Measurements from ENCODE around the gene CCT6B. TPM values are rescaled to one million over a fixed set of nuclear protein-coding genes. Genes with fewer than 3 reads are reported as not detected.

The CCT6B gene
- total and polyA plus RNA-seq, 2 of the 13 experiments (the other 11 are each of a cell fraction or from before 2014, with no cell fraction given), result 0.41 to 1.4 TPM

DNA sequence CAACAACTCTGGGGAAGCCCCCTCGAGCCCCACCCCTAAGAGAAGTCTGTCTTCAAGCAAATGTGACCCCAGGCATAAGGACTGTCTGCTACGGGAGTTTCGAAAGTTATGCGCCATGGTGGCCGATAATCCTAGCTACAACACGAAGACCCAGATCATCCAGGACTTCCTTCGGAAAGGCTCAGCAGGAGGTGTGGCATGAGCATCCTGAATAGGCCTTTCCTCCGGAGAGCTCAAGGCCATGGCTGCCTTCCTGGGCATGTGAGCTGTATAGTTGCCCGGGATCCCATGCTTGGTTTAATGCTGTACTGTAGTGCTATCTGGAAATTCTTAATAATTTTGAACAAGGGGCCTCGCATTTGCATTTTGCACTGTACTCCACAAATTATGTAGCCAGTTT, 28.2 kb upstream of the CCT6B start:
- in situ Hi-C loops (cut with HindIII; ENCODE audit: extremely low pct_ligation_motif_present, low pct_unique_long_range_greater_than_20kb) (no loop called here), intact Hi-C loops (cut with micrococcal nuclease; ENCODE audit: unreplicated experiment) (no loop called here)
- Histone ChIP-seq H3K9ac (ENCODE audit: insufficient read depth, low read depth, low read length) (no peak overlapping the region), H3K4me2 (ENCODE audit: low read depth, low read length) (no peak overlapping the region), H3K27ac (ENCODE audit: extremely low read length, insufficient read depth, low read length) (no peak overlapping the region), H2AFZ (ENCODE audit: low read length) (no peak overlapping the region), H3K79me2 (ENCODE audit: insufficient read depth, low read length) (peaks cover 2% of the 10 kb centered on the region), H3K4me1 (ENCODE audit: insufficient read depth, low read length) (peaks cover 2% of the 10 kb centered on the region; the same call in 1 of the 2 replicates), H3K4me3 (replicated peaks in 1 of 3; ENCODE audit: insufficient read depth in 1 of 3, low read depth in 2 of 3, low read length in 3 of 3) (no peak overlapping the region), H3K36me3 (replicated peaks in 1 of 2; ENCODE audit: control insufficient read depth in 1 of 2, insufficient read depth in 2 of 2, low read length in 2 of 2) (peaks cover 13 to 73% of the 10 kb centered on the region in 2 experiments), H4K20me1 (ENCODE audit: insufficient read depth, low read length) (no peaks in the 10 kb centered on the region), H3K9me3 (ENCODE audit: low read length) (no peaks in the 10 kb centered on the region), H3K27me3 (ENCODE audit: control insufficient read depth in 1 of 2, insufficient read depth in 2 of 2, low read length in 2 of 2) (no peaks in the 10 kb centered on the region)
- BruUV-seq (replicated peaks), result no TSS peak
- CTCF ChIA-PET (ENCODE audit: low intra/inter-chr PET ratio, low total read pairs), result no interaction called here
- POLR2A ChIA-PET, result no interaction called here
- DNase-seq (ENCODE audit: low spot score) (no peak), ATAC-seq (no peak), FAIRE-seq (no peak)
- no peak for TF ChIP-seq ARNTL (CRISPR knock-in tag; IDR thresholded peaks at IDR 0.05)
- no peak for TF ChIP-seq KMT2A (CRISPR knock-in tag; IDR thresholded peaks at IDR 0.05)
- TF ChIP-seq ZNF619 (CRISPR knock-in tag; IDR thresholded peaks at IDR 0.05), result no peak
- TF ChIP-seq RBM39 (IDR thresholded peaks at IDR 0.05; ENCODE audit: low read depth, low read length, poor library complexity, severe bottlenecking), result no peak
- no peak for TF ChIP-seq ARID2 (CRISPR knock-in tag; IDR thresholded peaks at IDR 0.05; ENCODE audit: borderline replicate concordance)
- no peak for TF ChIP-seq MED8 (CRISPR knock-in tag; IDR thresholded peaks at IDR 0.05; ENCODE audit: insufficient replicate concordance)
- TF ChIP-seq CC2D1A (CRISPR knock-in tag; IDR thresholded peaks at IDR 0.05), result no peak
- no peak for TF ChIP-seq ZNF879 (CRISPR knock-in tag; IDR thresholded peaks at IDR 0.05)
- no peak for TF ChIP-seq SRSF9 (IDR thresholded peaks at IDR 0.05; ENCODE audit: borderline replicate concordance, insufficient read depth, low read depth, low read length, poor library complexity, severe bottlenecking)
- no peak for TF ChIP-seq MYC (CRISPR knock-in tag; IDR thresholded peaks at IDR 0.05; ENCODE audit: borderline replicate concordance)
- WGBS (ENCODE audit: low lambda C conversion rate), result 95% methylated on average over 10 of the region's 10 CpGs

GRCh38 chr17:34988644-34989043, 27.4 kb upstream of the CCT6B start:
- no TSS peak for BruUV-seq (replicated peaks)
- Histone ChIP-seq H3K79me2 (ENCODE audit: insufficient read depth, low read length) (peaks cover 8% of the 10 kb centered on the region), H3K4me3 (replicated peaks in 1 of 3; ENCODE audit: insufficient read depth in 1 of 3, low read depth in 2 of 3, low read length in 3 of 3) (no peak overlapping the region), H3K4me1 (ENCODE audit: insufficient read depth, low read length) (peaks cover 10% of the 10 kb centered on the region), H3K27ac (ENCODE audit: extremely low read length, insufficient read depth, low read length) (no peak overlapping the region), H3K36me3 (replicated peaks in 1 of 2; ENCODE audit: control insufficient read depth in 1 of 2, insufficient read depth in 2 of 2, low read length in 2 of 2) (peaks cover 12 to 72% of the 10 kb centered on the region in 2 experiments), H3K4me2 (ENCODE audit: low read depth, low read length) (no peak overlapping the region), H4K20me1 (ENCODE audit: insufficient read depth, low read length) (no peaks in the 10 kb centered on the region), H2AFZ (ENCODE audit: low read length) (no peak overlapping the region), H3K9me3 (ENCODE audit: low read length) (no peaks in the 10 kb centered on the region), H3K9ac (ENCODE audit: insufficient read depth, low read depth, low read length) (no peak overlapping the region), H3K27me3 (ENCODE audit: control insufficient read depth in 1 of 2, insufficient read depth in 2 of 2, low read length in 2 of 2) (no peaks in the 10 kb centered on the region)
- ChIA-PET POLR2A (no interaction called here), CTCF (ENCODE audit: low intra/inter-chr PET ratio, low total read pairs) (no interaction called here)
- 95% methylated on average over 2 of the region's 2 CpGs for WGBS (ENCODE audit: low lambda C conversion rate)
- in situ Hi-C loops (cut with HindIII; ENCODE audit: extremely low pct_ligation_motif_present, low pct_unique_long_range_greater_than_20kb), result no loop called here
- no peak for DNase-seq (ENCODE audit: low spot score)
- intact Hi-C loops (cut with micrococcal nuclease; ENCODE audit: unreplicated experiment), result no loop called here
- FAIRE-seq, result no peak
- TF ChIP-seq KAT7 (CRISPR knock-in tag; IDR thresholded peaks at IDR 0.05; ENCODE audit: borderline replicate concordance) (no peak), ZNF329 (CRISPR knock-in tag; IDR thresholded peaks at IDR 0.05; ENCODE audit: low read depth) (no peak)
- ATAC-seq, result no peak
